ENCODE measurements around the gene SLC25A26.

DNA sequence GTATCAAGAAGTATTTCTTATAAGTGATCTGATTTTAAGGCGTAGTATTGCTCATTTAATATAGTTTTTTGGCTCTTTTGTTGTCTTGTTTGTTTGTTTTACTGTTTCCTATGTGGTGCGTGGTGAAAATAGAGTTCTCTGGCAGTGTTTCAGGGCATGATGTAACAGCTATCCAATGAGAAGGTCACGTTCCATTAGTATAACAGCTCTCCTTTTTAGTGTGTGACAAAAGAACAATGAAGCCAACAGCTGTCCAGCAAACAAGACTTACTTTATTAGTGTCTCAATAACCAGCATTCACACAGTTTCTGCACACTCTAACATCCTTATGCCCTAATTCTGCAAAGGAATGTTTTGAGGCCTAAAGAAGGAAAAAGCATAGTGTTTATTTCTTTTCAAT is 127.9 kb downstream of the SLC25A26 start:
- no peak for TF ChIP-seq EZH2 (IDR thresholded peaks at IDR 0.05)
- no peak for TF ChIP-seq POLR2AphosphoS5 (IDR thresholded peaks at IDR 0.05; ENCODE audit: borderline replicate concordance, low read depth, low read length)
- TF ChIP-seq FOXP2 (optimal IDR thresholded peaks at IDR 0.05; ENCODE audit: control extremely low read depth, extremely low read length, insufficient read depth), result no peak
